Stimulated activated CD8-positive, alpha-beta memory T cell treated with anti-CD3 and anti-CD28 coated beads, Interleukin-12 subunit alpha, Interleukin-12 subunit beta, amount 100 ng/mL, for 24 hours (primary cell): ENCODE data around the gene APOBEC3H.
"Not testable (repeated sequence)": the region's sequence is repeated elsewhere in the genome, so short reads cannot be mapped to it uniquely, and the experiment has no call there.

Source experiments
- DNase-seq: peaks from one replicate; pipeline ENCODE4 v3.0.0-alpha.2; 2020; ENCODE audit errors: extremely low read depth

The APOBEC3H gene

GRCh38 chr22:39097098-39098020, at the start of gene APOBEC3H:
APOBEC3H (plus strand) TSS chr22:39097244; CDS start chr22:39100279, 3,035 bp downstream.
- no peak for DNase-seq

DNA sequence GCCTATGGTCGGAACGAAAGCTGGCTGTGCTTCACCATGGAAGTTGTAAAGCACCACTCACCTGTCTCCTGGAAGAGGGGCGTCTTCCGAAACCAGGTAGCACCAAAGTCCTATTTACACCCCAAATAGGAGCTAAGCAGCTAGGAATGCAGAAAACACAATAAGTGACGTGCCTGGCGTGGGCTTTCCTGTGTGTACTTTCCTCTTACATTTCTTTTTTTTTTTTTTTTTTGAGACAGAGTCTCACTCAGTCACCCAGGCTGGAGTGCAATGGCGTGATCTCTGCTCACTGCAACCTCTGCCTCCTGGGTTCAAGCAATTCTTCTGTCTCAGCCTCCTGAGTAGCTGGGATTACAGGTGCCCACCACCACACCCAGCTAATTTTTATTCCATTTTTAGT, 47.6 kb upstream of the APOBEC3H start:
- DNase-seq: not testable (repeated sequence)

GRCh38 chr22:39051844-39052495, 45.1 kb upstream of the APOBEC3H start:
- not testable (repeated sequence) for DNase-seq

DNA sequence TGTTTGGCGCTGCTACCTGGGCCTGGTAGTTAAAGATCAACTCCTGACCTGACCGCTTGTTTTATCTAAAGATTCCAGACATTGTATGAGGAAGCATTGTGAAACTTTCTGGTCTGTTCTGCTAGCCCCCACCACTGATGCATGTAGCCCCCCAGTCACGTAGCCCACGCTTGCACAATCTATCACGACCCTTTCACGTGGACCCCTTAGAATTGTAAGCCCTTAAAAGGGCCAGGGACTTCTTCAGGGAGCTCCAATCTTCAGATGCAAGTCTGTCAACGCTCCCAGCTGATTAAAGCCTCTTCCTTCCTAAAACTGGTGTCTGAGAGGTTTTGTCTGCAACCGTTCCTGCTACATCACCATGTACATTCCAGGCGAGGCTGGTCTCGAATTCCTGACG, 41.4 kb upstream of the APOBEC3H start:
- DNase-seq: no peak

DNA sequence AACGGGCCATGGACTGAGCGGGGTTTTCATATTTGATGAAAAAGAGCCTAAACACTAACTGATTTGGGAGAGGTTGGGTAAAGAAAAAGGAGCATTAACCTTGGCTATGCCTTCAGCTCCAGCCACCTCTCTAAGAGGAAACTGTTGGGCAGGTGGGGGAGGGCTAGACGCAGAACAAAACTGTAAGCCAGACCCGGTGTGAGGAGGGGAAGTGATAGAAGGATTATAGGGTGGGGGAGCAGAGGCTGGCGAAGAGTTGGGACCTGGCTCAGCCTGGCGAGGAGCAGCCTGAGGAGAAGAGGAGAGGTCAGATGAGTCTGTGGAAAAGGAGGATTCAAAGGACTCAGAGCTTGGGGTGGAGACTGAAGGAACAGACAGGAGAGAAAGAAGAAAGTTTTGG, 35.8 kb upstream of the APOBEC3H start:
- not testable (repeated sequence) for DNase-seq

- DNase-seq: not testable (repeated sequence)
Measured at GRCh38 chr22:39061951-39062350, 35.1 kb upstream of the APOBEC3H start.

DNA sequence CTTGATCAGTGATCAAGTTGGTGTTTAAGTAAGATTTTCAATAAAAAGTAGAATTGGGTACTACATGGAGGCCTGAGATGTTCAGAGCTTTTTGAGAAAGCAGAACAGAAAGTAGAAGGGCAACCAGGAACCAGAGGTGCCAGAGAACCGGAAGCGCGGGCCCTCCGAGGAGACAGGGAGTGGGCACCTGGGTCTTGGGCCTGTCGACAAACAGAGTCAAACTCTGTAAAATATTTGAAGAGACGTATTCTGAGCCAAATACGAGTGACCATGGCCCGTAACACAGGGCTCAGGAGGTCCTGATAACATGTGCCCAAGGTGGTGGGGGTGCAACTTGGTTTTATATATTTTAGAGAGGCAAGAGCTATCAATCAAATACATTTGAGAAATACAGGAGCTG, 33.1 kb upstream of the APOBEC3H start:
- not testable (repeated sequence) for DNase-seq

DNA sequence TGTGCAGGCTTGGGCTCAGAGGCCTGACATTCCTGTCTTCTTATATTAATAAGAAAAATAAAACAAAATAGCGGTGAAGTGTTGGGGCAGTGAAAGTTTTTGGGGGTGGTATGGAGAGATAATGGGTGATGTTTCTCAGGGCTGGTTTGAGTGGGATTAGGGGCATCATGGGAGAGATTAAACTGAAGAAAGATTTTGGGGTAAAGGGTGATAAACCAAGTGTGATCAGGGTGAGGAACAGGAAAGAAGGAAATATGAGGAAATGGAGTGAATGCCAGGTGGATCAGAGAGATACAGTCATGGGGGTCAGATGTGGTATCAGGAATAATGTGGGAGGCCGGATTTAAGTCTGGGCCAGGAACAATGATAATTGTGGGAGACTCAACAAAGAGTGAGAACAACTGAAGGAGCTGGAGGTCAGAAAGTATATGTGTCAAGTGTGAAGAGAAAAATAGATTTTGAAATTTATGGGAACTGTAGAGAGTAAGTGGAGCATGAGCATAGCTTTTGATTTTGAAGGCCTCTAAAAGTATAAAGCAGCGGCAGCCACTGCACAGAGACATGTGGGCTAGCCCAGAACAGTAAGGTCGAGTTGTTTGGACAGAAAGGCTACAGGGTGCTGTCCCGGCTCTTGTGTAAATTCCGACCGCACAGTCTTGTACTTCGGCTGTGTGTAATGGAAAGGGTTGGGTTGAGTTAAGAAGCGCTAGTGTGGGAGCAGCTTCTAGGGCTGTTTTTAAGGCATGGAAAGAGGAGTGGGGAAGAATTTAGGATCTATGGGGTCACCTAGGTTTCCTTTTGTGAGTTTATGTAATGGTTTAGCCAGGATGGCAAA, 30.4 kb upstream of the APOBEC3H start:
- not testable (repeated sequence) for DNase-seq

- no peak for DNase-seq
Measured at GRCh38 chr22:39068033-39068785, 28.8 kb upstream of the APOBEC3H start.

DNA sequence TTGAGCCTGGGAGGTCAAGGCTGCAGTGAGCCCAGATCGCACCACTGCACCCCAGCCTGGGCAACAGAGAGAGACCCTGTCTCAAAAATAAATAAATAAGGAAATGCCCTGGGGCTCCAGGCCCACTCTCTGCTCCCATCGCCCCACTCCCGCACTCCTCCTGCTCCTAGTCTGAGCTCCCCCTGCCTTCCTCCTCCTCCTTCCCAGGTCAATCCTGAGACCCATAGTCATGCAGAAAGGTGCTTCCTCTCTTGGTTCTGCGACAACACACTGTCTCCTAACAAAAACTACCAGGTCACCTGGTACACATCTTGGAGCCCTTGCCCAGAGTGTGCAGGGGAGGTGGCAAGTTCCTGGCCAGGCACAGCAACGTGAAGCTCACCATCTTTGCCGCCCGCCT, 26.9 kb upstream of the APOBEC3H start:
- DNase-seq: no peak

DNA sequence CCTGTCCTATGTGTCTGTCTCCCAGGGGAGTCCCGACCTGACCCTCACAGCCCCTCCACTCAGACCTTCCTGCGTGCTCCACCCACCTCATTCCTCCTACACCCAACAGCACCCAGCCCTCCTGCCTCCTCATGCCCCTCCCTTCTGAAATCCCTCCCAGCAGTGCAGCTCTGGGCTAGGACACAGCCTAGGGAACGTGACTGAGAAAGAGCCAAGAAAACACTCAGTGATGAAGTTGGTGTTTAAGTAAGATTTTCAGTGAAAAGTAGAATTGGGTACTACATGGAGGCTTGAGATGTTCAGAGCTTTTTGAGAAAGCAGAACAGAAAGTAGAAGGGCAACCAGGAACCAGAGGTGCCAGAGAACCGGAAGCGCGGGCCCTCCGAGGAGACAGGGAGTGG, 24.5 kb upstream of the APOBEC3H start:
- not testable (repeated sequence) for DNase-seq

- DNase-seq: no peak
Measured at GRCh38 chr22:39073981-39074380, 23.1 kb upstream of the APOBEC3H start.

DNA sequence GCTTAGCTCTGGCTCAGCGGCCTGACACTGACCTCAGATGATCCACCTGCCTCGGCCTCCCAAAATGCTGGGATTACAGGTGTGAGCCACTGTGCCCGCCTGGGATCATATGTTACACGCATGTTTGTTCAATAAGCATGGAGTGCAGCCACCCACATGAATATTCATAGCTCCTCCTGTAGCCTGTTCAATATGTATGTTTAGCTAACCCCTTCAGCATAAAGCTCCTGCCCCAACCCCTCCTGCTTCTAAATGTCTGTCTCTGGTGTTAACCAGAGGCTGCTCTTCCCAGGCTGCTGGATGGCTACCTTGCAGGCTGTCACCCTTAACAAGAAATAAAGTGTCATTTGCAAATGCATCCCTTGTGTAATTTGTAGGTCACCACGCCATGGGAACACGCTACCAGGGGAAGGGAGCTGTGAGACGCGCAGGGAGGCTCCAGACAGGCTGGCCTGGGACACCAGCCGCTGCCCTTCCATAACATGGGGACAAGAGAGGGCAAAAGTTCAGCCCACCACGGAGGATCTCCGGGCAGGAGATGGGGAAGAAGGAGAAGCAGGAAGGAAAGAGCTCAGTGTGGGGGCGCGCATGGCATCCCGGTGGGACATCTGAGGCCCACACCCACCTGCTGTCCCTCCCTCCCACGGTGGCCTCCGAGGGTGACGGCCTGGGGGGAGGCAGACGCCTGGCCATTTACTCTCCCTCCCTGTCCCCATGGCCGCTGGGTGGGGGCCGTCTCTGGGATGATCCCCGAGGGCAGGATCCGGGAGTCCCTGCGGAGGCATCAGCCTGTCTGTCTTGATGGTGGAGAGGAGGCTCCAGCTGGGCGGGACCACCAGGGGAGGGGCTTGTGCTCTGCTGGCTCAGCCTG, 20.7 kb upstream of the APOBEC3H start:
- not testable (repeated sequence) for DNase-seq

- DNase-seq: peak; percentile 22
Measured at GRCh38 chr22:39077026-39077840, 19.8 kb upstream of the APOBEC3H start, which contains the start of gene APOBEC3G. APOBEC3G (plus strand) TSS chr22:39077275; CDS start chr22:39077362, 87 bp downstream.

GRCh38 chr22:39077912-39078311, 19.1 kb upstream of the APOBEC3H start:
- not testable (repeated sequence) for DNase-seq

DNA sequence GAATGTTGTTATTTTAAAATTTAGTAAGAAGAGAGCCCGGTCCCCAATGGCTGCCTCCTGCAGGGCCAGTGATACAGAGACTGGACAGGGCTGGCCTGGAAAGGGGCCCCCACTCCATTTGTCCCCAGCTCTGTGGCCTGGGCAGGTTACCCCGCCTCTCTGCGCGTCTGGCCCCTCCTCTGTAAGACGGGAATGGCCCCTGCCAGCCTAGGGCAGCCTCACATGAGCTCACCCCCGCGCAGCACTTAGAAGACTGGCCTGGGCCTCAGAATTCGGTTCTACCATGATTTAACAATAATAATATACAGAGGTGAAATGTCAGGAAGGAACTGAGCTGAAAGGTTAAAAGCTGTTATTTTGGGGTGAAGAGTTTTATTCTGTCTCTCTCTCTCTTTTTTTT, 18.7 kb upstream of the APOBEC3H start:
- no peak for DNase-seq

DNA sequence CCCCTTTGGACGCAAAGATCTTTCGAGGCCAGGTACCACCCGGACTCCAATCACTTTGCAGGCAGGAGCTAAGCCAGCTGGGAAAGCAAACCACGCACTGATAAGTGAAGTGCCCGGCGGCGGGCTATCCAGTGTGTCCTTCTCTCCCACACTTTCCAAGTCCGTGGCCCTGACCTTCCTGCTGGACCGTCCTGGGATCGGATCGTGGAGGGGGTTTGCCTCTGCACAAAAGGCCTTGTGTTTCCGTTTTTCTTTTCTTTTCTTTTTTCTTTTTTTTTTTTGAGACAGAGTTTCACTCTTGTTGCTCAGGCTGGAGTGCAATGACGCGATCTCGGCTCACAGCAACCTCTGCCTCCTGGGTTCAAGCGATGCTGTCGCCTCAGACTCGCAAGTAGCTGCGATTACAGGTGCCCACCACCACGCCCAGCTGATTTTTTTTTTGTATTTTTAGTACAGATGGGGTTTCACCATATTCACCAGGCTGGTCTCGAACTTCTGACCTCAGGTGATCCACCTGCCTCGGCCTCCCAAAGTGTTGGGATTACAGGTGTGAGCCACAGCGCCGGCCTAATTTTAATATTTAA, 17.9 kb upstream of the APOBEC3H start:
- DNase-seq: not testable (repeated sequence)

GRCh38 chr22:39080052-39080762, 16.8 kb upstream of the APOBEC3H start:
- no peak for DNase-seq
